ENCODE measurements around the gene MYO10.

The MYO10 gene

DNA sequence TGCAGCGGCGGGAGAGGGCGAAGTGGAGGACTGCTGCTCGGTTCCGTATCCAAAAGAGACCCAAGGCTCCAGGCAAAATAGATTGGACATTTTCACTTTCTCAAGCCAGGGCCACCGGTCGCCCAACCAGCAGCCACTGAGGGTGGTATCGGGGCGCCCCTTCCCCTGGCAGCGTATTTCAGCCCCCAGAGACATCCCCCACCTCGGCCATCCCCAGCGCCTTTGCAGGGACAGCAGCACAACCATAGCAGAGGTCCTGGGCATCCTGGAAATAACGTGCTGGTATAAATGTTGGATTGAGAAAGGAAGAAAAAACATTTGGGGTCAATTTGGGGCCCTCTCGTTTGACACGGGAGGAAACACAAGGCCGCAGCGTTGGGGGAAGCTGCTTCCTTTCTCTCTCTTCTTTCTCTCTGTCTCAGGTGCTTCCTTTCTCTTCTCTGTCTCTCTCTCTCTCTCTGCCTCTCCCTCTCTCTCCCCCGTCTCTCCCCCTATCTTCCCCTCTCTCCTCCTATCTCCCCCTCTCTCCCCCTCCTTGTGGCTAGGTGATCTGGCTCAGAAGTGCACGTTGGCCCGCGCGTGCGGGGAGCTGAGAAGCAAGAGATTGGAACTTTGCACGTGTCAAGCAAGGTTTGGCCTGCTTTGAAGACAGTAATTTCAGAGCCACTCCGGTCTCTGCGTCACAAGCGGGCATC, 318.7 kb downstream of the MYO10 start:
- no peak for DNase-seq (ENCODE audit: low read depth in 2 of 2)
- TF ChIP-seq CTCF (IDR thresholded peaks at IDR 0.05; ENCODE audit: low read depth, low read length): no peak
- H3K4me3 ChIP-seq (replicated peaks in 1 of 2; ENCODE audit: low read depth in 2 of 2, low read length in 2 of 2): peak overlapping the region; percentile 47 to 54

DNA sequence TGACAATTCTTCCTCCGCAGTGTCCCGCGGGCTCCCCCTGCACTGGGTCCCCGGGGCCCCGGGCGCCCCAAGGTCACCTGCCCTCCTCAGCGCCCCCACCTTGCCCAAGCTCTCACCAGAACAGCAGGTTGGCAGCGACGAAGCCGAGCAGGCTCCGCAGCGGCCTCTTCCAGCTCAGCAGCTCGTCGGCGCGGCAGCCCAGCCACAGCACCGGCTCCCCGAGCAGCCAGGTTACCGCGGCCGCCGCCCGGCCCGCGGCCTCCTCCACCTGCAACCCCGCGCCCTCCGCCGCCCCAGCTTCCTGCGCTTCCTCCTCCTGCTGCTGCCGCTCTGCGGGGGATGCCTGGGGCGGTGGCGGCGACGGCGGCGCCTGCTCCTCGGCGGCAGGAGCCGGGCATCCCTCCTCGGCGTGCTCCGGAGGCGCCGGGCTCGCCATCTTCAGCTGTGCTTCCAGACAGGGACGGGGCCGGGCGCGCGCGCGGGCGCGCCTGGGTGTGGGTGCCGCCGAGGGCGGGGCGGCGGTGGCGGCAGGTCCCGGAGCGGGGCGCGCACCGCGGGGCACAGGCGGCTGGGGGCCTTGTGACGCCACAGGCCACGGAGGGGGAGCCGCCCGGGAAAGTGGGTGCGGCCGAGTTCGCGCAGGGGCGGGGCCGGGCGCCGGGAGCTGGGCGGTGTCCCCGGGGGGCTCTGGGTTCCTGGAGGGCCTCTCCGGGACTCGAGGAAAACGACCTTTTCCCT, 319.4 kb downstream of the MYO10 start, which contains the start of gene RETREG1:
TSS of gene RETREG1 (minus strand) at position 462 of the 738 bp plus-strand sequence. CDS start at position 436, 26 bp downstream.
- peak within 1 kb of the TSS; percentile 47 to 54 for H3K4me3 ChIP-seq (replicated peaks in 1 of 2; ENCODE audit: low read depth in 2 of 2, low read length in 2 of 2)
- DNase-seq (ENCODE audit: low read depth in 2 of 2): peak in 1 of 2 donors; percentile 13
- TF ChIP-seq CTCF (IDR thresholded peaks at IDR 0.05; ENCODE audit: low read depth, low read length): no peak

GRCh38 chr5:16615741-16616535, 320.1 kb downstream of the MYO10 start:
- H3K4me3 ChIP-seq (replicated peaks in 1 of 2; ENCODE audit: low read depth in 2 of 2, low read length in 2 of 2): peak overlapping the region; percentile 47 to 54
- TF ChIP-seq CTCF (IDR thresholded peaks at IDR 0.05; ENCODE audit: low read depth, low read length): no peak
- DNase-seq (ENCODE audit: low read depth in 2 of 2): no peak

GRCh38 chr5:16612007-16612406, 324.1 kb downstream of the MYO10 start:
- DNase-seq (ENCODE audit: low read depth in 2 of 2): no peak
- no peak overlapping the region for H3K4me3 ChIP-seq (replicated peaks in 1 of 2; ENCODE audit: low read depth in 2 of 2, low read length in 2 of 2)
- TF ChIP-seq CTCF (IDR thresholded peaks at IDR 0.05; ENCODE audit: low read depth, low read length): no peak

All from cardiac fibroblast (primary cell).